ENCODE data around the gene KIAA2012.
A peak's percentile ranks its signal among the peaks of the same experiment; 100 is the strongest.

KIAA2012 gene

DNA sequence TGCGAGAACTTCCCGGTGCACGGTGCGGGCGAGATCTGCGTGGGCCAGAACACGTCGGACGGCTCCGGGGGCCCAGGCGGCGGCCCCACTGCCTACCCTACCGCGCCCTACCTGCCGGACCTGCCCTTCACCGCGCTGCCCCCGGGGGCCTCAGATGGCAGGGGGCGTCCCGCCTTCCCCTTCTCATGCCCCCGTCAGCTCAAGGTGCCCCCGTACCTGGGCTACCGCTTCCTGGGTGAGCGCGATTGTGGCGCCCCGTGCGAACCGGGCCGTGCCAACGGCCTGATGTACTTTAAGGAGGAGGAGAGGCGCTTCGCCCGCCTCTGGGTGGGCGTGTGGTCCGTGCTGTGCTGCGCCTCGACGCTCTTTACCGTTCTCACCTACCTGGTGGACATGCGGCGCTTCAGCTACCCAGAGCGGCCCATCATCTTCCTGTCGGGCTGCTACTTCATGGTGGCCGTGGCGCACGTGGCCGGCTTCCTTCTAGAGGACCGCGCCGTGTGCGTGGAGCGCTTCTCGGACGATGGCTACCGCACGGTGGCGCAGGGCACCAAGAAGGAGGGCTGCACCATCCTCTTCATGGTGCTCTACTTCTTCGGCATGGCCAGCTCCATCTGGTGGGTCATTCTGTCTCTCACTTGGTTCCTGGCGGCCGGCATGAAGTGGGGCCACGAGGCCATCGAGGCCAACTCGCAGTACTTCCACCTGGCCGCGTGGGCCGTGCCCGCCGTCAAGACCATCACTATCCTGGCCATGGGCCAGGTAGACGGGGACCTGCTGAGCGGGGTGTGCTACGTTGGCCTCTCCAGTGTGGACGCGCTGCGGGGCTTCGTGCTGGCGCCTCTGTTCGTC is 37.7 kb upstream of the KIAA2012 start:
- H3K27me3 ChIP-seq (ENCODE audit: insufficient read depth, low read length): no peaks in the 10 kb centered on the region; the same call in 1 of the 2 replicates
- peaks cover 45% of the 10 kb centered on the region for H3K4me1 ChIP-seq (ENCODE audit: insufficient read depth, low read length)
- H3K9ac ChIP-seq (ENCODE audit: low read depth, low read length): peak overlapping the region; percentile 90
- peak overlapping the region; percentile 83 for H3K4me3 ChIP-seq (ENCODE audit: low read length)
- H3K9me3 ChIP-seq (ENCODE audit: insufficient read depth, low read depth, low read length): no peaks in the 10 kb centered on the region
- peaks cover 35% of the 10 kb centered on the region for H3K36me3 ChIP-seq (ENCODE audit: insufficient read depth, low read length)
- peak overlapping the region; percentile 95 for H3K27ac ChIP-seq (ENCODE audit: low read depth, low read length)
- WGBS: 20% methylated on average over 78 of the region's 78 CpGs

DNA sequence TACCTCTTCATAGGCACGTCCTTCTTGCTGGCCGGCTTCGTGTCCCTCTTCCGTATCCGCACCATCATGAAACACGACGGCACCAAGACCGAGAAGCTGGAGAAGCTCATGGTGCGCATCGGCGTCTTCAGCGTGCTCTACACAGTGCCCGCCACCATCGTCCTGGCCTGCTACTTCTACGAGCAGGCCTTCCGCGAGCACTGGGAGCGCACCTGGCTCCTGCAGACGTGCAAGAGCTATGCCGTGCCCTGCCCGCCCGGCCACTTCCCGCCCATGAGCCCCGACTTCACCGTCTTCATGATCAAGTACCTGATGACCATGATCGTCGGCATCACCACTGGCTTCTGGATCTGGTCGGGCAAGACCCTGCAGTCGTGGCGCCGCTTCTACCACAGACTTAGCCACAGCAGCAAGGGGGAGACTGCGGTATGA is 37.1 kb upstream of the KIAA2012 start:
- Histone ChIP-seq H3K9ac (ENCODE audit: low read depth, low read length) (peak overlapping the region; percentile 90), H3K4me3 (ENCODE audit: low read length) (peak overlapping the region; percentile 83), H3K9me3 (ENCODE audit: insufficient read depth, low read depth, low read length) (no peaks in the 10 kb centered on the region), H3K36me3 (ENCODE audit: insufficient read depth, low read length) (peaks cover 40% of the 10 kb centered on the region), H3K4me1 (ENCODE audit: insufficient read depth, low read length) (peaks cover 44% of the 10 kb centered on the region), H3K27me3 (ENCODE audit: insufficient read depth, low read length) (no peaks in the 10 kb centered on the region; the same call in 1 of the 2 replicates), H3K27ac (ENCODE audit: low read depth, low read length) (no peak overlapping the region)
- WGBS: 32% methylated on average over 32 of the region's 32 CpGs

DNA sequence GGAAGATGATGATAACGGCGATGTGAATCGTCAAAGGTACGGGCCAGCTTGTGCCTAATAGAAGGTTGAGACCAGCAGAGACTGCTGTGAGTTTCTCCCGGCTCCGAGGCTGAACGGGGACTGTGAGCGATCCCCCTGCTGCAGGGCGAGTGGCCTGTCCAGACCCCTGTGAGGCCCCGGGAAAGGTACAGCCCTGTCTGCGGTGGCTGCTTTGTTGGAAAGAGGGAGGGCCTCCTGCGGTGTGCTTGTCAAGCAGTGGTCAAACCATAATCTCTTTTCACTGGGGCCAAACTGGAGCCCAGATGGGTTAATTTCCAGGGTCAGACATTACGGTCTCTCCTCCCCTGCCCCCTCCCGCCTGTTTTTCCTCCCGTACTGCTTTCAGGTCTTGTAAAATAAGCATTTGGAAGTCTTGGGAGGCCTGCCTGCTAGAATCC is 36.4 kb upstream of the KIAA2012 start:
- Histone ChIP-seq H3K36me3 (ENCODE audit: insufficient read depth, low read length) (peaks cover 42% of the 10 kb centered on the region), H3K4me3 (ENCODE audit: low read length) (peak overlapping the region; percentile 83), H3K27ac (ENCODE audit: low read depth, low read length) (peak overlapping the region; percentile 15; the same call in 1 of the 2 replicates), H3K4me1 (ENCODE audit: insufficient read depth, low read length) (peaks cover 37% of the 10 kb centered on the region), H3K9ac (ENCODE audit: low read depth, low read length) (peak overlapping the region; percentile 90), H3K27me3 (ENCODE audit: insufficient read depth, low read length) (no peaks in the 10 kb centered on the region; the same call in 1 of the 2 replicates), H3K9me3 (ENCODE audit: insufficient read depth, low read depth, low read length) (no peaks in the 10 kb centered on the region)
- WGBS: 3% methylated on average over 15 of the region's 15 CpGs

DNA sequence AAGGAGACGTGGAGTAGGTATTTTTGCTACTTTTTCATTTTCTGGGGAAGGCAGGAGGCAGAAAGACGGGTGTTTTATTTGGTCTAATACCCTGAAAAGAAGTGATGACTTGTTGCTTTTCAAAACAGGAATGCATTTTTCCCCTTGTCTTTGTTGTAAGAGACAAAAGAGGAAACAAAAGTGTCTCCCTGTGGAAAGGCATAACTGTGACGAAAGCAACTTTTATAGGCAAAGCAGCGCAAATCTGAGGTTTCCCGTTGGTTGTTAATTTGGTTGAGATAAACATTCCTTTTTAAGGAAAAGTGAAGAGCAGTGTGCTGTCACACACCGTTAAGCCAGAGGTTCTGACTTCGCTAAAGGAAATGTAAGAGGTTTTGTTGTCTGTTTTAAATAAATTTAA is 36.0 kb upstream of the KIAA2012 start:
- WGBS: 17% methylated on average over 7 of the region's 7 CpGs
- peaks cover 35% of the 10 kb centered on the region for H3K4me1 ChIP-seq (ENCODE audit: insufficient read depth, low read length)
- H3K27ac ChIP-seq (ENCODE audit: low read depth, low read length): peak overlapping the region; percentile 15; the same call in 1 of the 2 replicates
- peaks cover 42% of the 10 kb centered on the region for H3K36me3 ChIP-seq (ENCODE audit: insufficient read depth, low read length)
- H3K27me3 ChIP-seq (ENCODE audit: insufficient read depth, low read length): no peaks in the 10 kb centered on the region; the same call in 1 of the 2 replicates
- H3K9ac ChIP-seq (ENCODE audit: low read depth, low read length): peak overlapping the region; percentile 90
- peak overlapping the region; percentile 83 for H3K4me3 ChIP-seq (ENCODE audit: low read length)
- H3K9me3 ChIP-seq (ENCODE audit: insufficient read depth, low read depth, low read length): no peaks in the 10 kb centered on the region

DNA sequence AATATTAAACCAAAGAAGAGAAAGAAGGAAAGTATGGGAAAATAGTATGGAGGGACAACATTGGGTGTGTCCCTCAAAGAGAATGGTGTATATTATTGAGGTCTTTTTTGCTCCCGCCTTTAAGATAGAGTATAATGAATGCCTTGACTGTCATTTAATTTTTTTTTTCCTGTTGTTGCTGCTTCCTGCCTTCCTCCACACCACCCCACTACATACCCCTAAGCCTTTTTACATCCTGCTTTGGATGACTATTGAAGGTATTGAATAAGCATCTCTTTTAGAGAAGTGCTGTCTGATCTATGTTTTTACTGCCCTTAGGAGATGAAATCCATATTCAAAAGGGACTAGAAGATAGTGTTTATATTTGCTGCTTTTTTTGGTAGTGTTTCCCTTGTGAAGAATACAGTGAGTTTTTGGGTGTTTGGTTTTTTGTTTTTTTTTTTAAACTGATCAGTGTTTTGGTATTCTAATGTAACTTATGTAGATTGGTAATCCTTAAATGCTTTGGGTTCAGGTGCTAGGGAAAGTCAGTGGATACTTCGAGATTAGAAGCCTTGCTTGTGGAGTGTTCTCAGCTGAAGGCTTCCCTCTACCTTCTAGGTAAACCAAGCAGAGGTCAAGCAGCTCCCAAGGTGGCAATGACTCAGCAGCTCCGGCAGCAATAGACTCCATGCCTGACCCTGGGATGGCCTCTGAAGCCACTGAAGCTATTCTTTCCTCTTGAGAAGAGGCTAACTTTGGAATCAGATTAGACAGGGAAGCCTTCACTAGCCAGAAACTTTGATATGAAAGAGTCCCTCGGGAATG is 34.4 kb upstream of the KIAA2012 start:
- H3K4me3 ChIP-seq (ENCODE audit: low read length): peak overlapping the region; percentile 83
- H3K27me3 ChIP-seq (ENCODE audit: insufficient read depth, low read length): no peaks in the 10 kb centered on the region; the same call in 1 of the 2 replicates
- peaks cover 42% of the 10 kb centered on the region for H3K36me3 ChIP-seq (ENCODE audit: insufficient read depth, low read length)
- peaks cover 35% of the 10 kb centered on the region for H3K4me1 ChIP-seq (ENCODE audit: insufficient read depth, low read length)
- H3K27ac ChIP-seq (ENCODE audit: low read depth, low read length): peak overlapping the region; percentile 75; the same call in 1 of the 2 replicates
- H3K9ac ChIP-seq (ENCODE audit: low read depth, low read length): peak overlapping the region; percentile 42
- 30% methylated on average over 4 of the region's 4 CpGs for WGBS
- no peaks in the 10 kb centered on the region for H3K9me3 ChIP-seq (ENCODE audit: insufficient read depth, low read depth, low read length)

DNA sequence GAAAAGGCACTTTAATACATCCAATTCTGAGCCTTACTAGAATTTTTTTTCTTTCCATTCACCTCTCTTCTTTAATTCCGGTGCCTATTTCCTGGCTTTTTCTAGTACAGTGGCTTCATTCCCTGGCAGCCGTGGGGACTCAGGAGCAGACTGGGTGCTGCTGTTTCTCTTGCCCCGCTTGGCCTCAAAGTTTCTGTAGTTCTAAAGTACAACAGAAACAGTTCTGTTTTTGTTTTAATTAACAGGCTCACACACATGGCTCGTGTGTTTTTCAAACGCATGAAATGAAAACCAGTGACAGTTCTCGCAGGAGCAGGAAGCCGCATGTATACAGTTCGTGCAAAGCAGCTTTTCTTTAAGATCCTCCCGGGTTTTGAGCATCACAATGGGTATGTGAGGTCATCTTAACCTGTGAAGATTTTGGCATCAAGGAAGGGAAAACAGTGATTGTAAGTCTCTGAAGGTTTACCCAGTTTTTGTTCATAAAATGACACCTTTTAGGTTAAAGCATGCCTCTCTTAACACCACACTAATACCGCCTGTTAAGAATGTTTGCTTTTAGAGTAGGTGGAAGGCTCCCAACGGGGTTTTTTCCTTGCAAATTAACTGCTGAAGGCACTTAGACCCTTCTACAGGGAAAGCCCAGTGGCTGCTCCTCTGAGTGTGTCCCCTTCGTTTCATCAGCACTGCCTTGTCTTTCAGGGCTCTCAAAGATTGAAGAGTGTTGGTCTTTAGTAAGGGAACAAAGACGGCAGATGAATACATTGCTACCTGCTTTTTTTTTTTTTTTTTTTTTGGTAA is 33.6 kb upstream of the KIAA2012 start:
- Histone ChIP-seq H3K4me1 (ENCODE audit: insufficient read depth, low read length) (peaks cover 35% of the 10 kb centered on the region), H3K4me3 (ENCODE audit: low read length) (peak overlapping the region; percentile 83), H3K9ac (ENCODE audit: low read depth, low read length) (peak overlapping the region; percentile 42), H3K27me3 (ENCODE audit: insufficient read depth, low read length) (no peaks in the 10 kb centered on the region; the same call in 1 of the 2 replicates), H3K36me3 (ENCODE audit: insufficient read depth, low read length) (peaks cover 42% of the 10 kb centered on the region), H3K27ac (ENCODE audit: low read depth, low read length) (peak overlapping the region; percentile 75; the same call in 1 of the 2 replicates), H3K9me3 (ENCODE audit: insufficient read depth, low read depth, low read length) (no peaks in the 10 kb centered on the region)
- WGBS: 10% methylated on average over 11 of the region's 13 CpGs

DNA sequence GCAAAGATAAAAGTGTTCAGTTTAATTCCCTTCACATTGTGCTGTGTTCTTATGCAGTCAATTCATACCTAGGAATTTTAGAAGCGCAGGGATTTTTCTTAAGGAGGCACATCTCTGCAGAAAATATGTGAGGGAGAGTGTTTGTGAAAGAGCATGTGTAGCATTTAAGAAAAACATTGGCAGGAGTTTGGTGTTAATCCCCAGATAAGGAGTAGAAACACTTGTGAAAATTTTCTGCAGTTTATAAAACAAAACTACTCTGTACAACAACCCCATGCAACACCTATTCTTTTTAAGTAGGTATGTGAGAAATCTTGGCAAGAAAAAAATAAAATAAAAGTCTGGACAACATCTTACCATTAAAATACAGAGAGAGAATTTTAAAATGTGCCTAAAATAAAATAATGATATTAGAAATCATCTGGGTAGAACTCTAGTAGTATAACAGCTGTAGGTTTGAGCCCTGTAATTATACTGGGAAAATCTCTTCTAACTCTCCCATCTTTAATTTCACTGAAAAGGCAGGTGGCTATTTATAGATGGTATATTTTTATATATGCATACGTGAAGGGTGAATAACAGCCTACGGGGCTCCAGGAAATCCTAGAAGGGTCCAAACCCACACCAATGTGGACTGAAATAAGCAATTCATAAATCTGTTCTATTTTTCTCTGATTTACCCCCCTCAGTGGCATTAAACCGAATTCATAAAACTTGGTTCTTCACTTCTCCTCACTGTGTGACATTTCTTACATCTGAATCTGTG is 32.8 kb upstream of the KIAA2012 start:
- WGBS: 84% methylated on average over 4 of the region's 4 CpGs
- peaks cover 41% of the 10 kb centered on the region for H3K36me3 ChIP-seq (ENCODE audit: insufficient read depth, low read length)
- no peak overlapping the region for H3K9ac ChIP-seq (ENCODE audit: low read depth, low read length)
- no peaks in the 10 kb centered on the region for H3K9me3 ChIP-seq (ENCODE audit: insufficient read depth, low read depth, low read length)
- H3K4me3 ChIP-seq (ENCODE audit: low read length): no peak overlapping the region
- H3K27me3 ChIP-seq (ENCODE audit: insufficient read depth, low read length): no peaks in the 10 kb centered on the region; the same call in 1 of the 2 replicates
- peaks cover 35% of the 10 kb centered on the region for H3K4me1 ChIP-seq (ENCODE audit: insufficient read depth, low read length)
- H3K27ac ChIP-seq (ENCODE audit: low read depth, low read length): no peak overlapping the region; the same call in 1 of the 2 replicates

DNA sequence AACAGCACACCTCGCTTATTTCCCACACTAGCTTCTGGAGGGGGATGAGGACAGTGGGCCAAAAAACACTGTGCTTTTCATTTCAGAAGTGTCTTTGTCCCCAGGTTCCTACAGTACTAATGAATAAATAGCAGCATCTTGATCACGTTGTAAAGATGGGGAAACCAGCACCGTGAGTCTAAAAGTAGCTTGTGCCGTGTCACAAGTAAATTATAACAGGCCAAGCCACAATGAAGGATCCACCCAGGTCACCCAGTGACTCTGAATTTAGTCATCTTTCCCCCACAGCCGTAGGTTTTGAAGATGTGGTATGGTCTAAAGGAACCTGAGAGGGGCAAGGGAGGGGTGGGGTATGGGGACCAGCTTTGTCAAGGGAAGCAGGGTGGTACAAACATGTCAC is 30.6 kb upstream of the KIAA2012 start:
- peaks cover 19% of the 10 kb centered on the region for H3K36me3 ChIP-seq (ENCODE audit: insufficient read depth, low read length)
- H3K9me3 ChIP-seq (ENCODE audit: insufficient read depth, low read depth, low read length): no peaks in the 10 kb centered on the region
- no peak overlapping the region for H3K4me3 ChIP-seq (ENCODE audit: low read length)
- 97% methylated on average over 5 of the region's 5 CpGs for WGBS
- H3K9ac ChIP-seq (ENCODE audit: low read depth, low read length): no peak overlapping the region
- H3K27me3 ChIP-seq (ENCODE audit: insufficient read depth, low read length): no peaks in the 10 kb centered on the region
- no peak overlapping the region for H3K27ac ChIP-seq (ENCODE audit: low read depth, low read length)
- H3K4me1 ChIP-seq (ENCODE audit: insufficient read depth, low read length): peaks cover 34% of the 10 kb centered on the region

DNA sequence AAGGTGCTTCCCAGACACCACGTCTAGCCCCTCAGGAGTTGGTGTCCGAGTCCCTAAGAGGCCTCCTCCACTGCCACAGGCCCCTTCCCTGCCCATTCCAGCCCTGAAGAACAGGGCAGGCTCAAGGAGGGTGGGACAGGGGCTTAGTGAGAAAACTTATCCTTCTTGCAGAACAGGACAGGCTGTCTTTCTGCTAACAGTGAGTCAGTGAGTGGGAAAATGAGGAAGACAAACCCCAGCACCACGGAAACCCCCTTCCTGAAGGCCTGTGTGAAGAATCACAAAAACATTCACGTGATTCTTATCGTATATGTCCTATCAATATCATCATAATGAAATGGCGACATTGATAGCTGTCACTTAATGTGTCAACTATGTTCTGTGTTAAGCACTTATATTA is 29.6 kb upstream of the KIAA2012 start:
- H3K4me3 ChIP-seq (ENCODE audit: low read length): no peak overlapping the region
- H3K27me3 ChIP-seq (ENCODE audit: insufficient read depth, low read length): no peaks in the 10 kb centered on the region
- H3K9ac ChIP-seq (ENCODE audit: low read depth, low read length): no peak overlapping the region
- H3K27ac ChIP-seq (ENCODE audit: low read depth, low read length): no peak overlapping the region
- 91% methylated on average over 6 of the region's 6 CpGs for WGBS
- peaks cover 9% of the 10 kb centered on the region for H3K36me3 ChIP-seq (ENCODE audit: insufficient read depth, low read length)
- no peaks in the 10 kb centered on the region for H3K9me3 ChIP-seq (ENCODE audit: insufficient read depth, low read depth, low read length)
- peaks cover 24% of the 10 kb centered on the region for H3K4me1 ChIP-seq (ENCODE audit: insufficient read depth, low read length)

DNA sequence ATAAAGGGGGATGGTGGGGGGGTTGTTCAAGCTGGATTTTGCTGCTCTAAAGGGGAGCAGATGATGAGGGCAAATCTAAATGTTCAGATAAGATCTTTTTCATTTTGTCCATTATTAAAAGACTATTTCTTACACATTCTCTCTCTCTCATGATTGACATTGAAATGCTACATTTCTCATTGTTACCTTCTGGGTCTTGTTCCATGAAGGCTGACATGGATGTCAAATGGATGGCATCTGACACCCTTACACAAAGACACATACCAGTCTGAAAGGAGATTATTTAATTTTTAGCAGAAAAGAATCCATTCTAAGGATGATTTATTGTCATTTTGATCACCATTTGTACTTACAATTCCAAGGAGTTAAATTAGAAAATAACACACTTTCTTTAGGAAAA is 28.3 kb upstream of the KIAA2012 start:
- no peak overlapping the region for H3K4me3 ChIP-seq (ENCODE audit: low read length)
- peaks cover 11% of the 10 kb centered on the region; the same call in 1 of the 2 replicates for H3K4me1 ChIP-seq (ENCODE audit: insufficient read depth, low read length)
- H3K27ac ChIP-seq (ENCODE audit: low read depth, low read length): no peak overlapping the region
- H3K27me3 ChIP-seq (ENCODE audit: insufficient read depth, low read length): no peaks in the 10 kb centered on the region
- no peaks in the 10 kb centered on the region for H3K9me3 ChIP-seq (ENCODE audit: insufficient read depth, low read depth, low read length)
- H3K9ac ChIP-seq (ENCODE audit: low read depth, low read length): no peak overlapping the region
- H3K36me3 ChIP-seq (ENCODE audit: insufficient read depth, low read length): peaks cover 6% of the 10 kb centered on the region; the same call in 1 of the 2 replicates

All from HUES64 (cell line).